Mesodermal cell (in vitro differentiated cells): Measurements from ENCODE around the gene PIAS4.

Experiments used
- H3K27ac ChIP-seq: 2 replicates; pipeline ENCODE4 v1.7.0; 2013; ENCODE audit warnings: mild to moderate bottlenecking, low read depth, low read length, moderate library complexity; ENCODE audit not compliant: severe bottlenecking
- H3K36me3 ChIP-seq: 2 replicates; pipeline ENCODE4 v1.7.1; 2013; ENCODE audit warnings: mild to moderate bottlenecking, low read length, moderate library complexity; ENCODE audit not compliant: control insufficient read depth, insufficient read depth
- H3K4me1 ChIP-seq: one replicate; pipeline ENCODE4 v1.7.1; 2013; ENCODE audit warnings: mild to moderate bottlenecking, low read length; ENCODE audit not compliant: insufficient read depth, control insufficient read depth, poor library complexity, severe bottlenecking
- H3K4me3 ChIP-seq: 2 replicates; pipeline ENCODE4 v1.7.0; 2013; ENCODE audit warnings: low read length, control low read depth, mild to moderate bottlenecking; ENCODE audit not compliant: insufficient read depth, poor library complexity, severe bottlenecking; ENCODE audit errors: extremely low read depth
- H3K9me3 ChIP-seq: 2 replicates; pipeline ENCODE4 v1.7.1; 2013; ENCODE audit warnings: mild to moderate bottlenecking, low read length, moderate library complexity; ENCODE audit not compliant: control insufficient read depth
- WGBS, 2 experiments: methylation state at CpG; one replicate each; pipeline ENCODE4 v1.1.5; 2013; ENCODE audit warnings: missing lambda C conversion rate in 2 of 2; ENCODE audit not compliant: insufficient coverage in 2 of 2; 5-methylcytosine and 5-hydroxymethylcytosine counted together

Gene PIAS4

DNA sequence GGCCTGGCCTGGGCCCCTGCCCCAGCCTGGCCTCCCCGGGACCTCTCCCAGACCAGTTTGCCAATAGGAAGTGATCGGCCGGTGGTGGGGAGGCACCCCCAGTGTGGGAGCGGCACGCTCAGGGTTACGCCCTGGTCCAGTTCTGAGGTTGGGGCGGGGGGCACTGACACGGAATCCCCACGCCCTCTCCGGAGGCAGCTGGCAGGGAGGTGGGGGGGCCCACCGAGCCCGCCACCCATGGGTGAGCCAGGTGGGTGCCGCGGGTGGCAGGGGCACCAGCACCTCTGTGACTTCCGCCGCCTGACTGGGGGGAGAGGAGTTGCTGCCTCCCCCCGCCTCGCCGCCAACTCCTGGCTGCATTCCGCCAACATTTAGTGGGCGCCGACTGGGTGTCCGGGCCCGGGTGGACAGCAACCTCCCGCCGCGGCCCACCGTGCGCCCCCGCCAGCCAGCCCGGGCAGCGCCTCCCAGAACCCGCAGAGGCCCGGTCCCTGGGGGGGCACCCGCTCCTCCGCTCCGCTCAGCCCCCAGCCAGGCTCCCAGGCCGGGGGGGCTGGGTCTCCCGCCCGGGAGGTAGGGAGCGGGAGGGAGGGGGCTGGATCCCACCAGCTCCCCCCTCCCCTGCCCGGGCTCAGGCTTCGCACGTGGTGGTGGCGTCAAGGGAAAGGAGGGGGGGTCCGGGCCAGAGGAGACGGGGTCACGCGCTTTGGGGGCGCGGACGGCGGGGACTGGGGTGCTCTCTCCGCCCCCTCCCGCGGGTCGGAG, 57.1 kb downstream of the PIAS4 start:
- Histone ChIP-seq H3K9me3 (no peaks in the 10 kb centered on the region), H3K36me3 (peaks cover 11% of the 10 kb centered on the region), H3K4me3 (peak overlapping the region; percentile 78), H3K4me1 (peaks cover 15% of the 10 kb centered on the region), H3K27ac (peak overlapping the region; percentile 53)
- WGBS, 2 experiments = 0% methylated on average over 30 to 37 of the region's 57 CpGs

DNA sequence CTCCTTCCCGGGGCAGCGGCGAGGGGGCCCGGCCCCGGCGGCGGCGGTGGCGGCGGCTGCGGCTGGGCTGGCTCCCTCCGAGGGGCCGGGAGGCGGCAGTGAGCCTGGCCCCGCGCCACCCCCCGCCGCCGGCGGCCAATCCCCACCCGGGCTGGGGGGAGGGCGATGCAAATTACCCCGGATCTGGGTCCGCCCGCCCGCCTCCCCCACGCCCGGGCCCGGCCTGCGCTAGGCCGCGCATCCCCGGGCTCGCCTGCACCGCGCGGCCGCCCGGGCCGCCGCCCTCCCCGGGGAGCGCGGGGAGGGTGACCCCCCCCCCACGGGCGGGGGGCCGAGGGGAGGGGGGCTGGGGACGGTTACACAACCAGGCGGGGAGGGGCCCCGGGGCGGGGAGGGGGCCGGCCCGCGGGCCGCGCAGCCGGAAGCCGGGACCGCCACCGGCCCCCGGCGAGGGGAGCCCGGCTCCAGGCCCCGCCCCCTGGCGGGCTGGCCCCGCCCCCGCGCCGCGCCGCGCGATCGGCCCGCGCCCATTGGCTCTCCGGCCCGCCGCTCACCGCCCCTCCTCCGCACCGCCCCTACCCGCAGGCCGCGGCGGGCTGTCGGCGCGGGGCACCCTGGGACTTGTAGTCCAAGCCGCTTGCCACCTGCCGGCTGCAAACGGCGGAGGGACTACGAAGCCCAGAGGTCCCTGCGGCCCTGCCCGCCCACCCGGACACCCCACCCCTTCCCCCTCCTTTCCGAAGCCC, 58.1 kb downstream of the PIAS4 start:
- Histone ChIP-seq H3K4me1 (peaks cover 10% of the 10 kb centered on the region), H3K9me3 (no peaks in the 10 kb centered on the region), H3K36me3 (peaks cover 11% of the 10 kb centered on the region), H3K27ac (no peak overlapping the region), H3K4me3 (peak overlapping the region; percentile 84)
- WGBS, 2 experiments = 0% methylated on average over 35 to 45 of the region's 98 CpGs

DNA sequence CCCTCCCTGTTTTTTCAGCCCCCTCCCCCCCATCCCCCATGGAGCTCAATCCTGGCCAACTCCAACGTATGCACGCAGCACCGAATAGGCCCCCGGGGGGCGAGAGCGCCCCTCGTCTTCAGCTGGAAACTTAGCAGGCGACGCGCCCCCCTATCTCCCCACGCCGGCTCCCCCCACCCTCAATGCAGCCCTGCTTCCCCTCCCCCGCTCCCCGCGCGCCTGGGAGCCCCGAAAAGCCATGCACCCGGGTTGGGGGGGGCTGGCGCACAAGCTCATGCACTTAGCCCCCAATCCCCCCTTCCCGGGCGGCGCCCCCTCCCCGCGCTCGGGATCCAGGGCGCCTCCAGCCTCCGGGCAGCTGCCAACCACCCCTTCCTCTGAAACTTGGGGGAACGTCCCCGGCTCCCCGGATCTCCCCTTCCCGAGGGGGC, 58.7 kb downstream of the PIAS4 start:
- H3K9me3 ChIP-seq = no peaks in the 10 kb centered on the region
- H3K4me1 ChIP-seq = peaks cover 10% of the 10 kb centered on the region
- H3K27ac ChIP-seq = peak overlapping the region; percentile 36
- peak overlapping the region; percentile 84 for H3K4me3 ChIP-seq
- 0 to 3% methylated on average over 3 to 5 of the region's 31 CpGs for WGBS, 2 experiments
- H3K36me3 ChIP-seq = peaks cover 11% of the 10 kb centered on the region

DNA sequence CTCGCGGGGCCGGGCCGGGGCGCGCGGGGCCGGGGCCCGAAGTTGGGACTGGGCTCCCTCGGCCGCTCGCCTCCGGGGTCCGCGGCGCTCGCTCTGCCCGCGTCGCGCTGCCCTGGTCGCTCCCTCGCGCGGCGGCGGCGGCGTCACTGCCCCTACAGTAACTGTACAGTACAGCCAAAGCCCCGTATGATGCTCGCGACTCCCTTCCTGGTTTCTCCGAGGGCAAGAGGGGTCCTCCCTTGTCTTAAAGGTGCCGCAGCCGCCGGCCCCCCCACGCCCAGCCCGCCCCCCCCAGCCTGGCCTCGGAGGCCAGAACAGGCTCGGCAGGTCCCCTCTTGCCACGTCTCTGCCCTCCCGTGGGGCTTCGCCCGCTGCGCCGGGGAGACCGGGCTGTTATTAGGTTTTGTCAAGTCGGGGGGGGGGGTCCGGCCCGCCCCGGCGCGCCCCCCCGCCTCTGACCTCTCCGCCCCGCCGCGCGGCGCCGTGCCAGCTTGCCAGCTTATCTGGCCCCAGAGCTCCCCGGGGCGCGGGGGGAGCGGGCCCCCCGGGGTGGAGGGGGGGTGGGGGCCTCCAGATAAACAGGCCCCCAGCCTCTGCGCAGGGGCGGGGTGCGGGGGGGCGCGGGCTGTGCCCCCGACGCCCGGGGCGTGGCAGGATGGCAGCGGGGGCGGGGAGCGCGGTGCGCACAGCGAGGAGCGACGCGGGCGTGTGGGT, 59.3 kb downstream of the PIAS4 start, which contains the start of gene ZBTB7A:
TSS of gene ZBTB7A (minus strand) at position 218 of the 714 bp plus-strand sequence. CDS start 11,667 bp downstream, outside the sequence.
- Histone ChIP-seq H3K4me1 (peaks cover 10% of the 10 kb centered on the region), H3K4me3 (peak within 1 kb of the TSS; percentile 84), H3K27ac (peak within 1 kb of the TSS; percentile 36), H3K36me3 (peaks cover 11% of the 10 kb centered on the region), H3K9me3 (no peaks in the 10 kb centered on the region)
- 0% methylated on average over 21 to 45 of the region's 85 CpGs for WGBS, 2 experiments

DNA sequence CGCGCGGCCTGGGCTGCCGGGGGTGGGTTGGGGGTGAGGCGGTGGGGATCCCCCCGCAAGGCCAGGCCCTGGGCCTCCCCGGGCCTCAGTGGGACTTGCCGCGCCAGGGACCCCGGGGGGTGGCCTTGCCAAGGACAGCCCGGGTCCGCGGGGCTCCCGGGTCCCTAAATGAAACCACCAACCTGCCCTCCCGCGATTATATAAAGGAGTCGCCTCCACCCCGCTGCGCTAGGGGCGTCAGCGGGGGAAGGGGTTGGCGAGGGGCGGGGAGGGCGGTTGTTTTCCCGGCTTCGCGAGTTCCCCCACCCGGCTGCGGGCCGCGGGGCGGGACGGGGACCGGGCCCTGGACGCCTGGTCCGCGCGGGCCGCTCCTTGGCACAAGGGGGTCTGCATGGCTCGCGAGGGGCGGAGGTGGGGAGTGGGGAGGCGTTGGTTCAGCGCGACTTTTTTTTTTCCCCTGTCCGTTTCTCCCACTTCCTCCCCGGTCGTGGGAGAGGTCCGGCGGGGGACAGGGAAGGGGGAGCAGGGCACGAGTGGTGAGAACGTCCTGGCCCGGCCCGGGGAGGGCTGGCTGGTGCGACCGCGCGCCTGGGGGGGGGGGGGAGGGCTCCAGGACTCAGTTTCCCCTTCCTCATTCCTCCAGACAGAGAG, 60.0 kb downstream of the PIAS4 start:
- no peak overlapping the region for H3K27ac ChIP-seq
- H3K9me3 ChIP-seq = no peaks in the 10 kb centered on the region
- H3K4me1 ChIP-seq = peaks cover 7% of the 10 kb centered on the region
- H3K4me3 ChIP-seq = peak overlapping the region; percentile 84
- WGBS, 2 experiments = 0 to 3% methylated on average over 25 of the region's 58 CpGs
- peaks cover 8% of the 10 kb centered on the region for H3K36me3 ChIP-seq

DNA sequence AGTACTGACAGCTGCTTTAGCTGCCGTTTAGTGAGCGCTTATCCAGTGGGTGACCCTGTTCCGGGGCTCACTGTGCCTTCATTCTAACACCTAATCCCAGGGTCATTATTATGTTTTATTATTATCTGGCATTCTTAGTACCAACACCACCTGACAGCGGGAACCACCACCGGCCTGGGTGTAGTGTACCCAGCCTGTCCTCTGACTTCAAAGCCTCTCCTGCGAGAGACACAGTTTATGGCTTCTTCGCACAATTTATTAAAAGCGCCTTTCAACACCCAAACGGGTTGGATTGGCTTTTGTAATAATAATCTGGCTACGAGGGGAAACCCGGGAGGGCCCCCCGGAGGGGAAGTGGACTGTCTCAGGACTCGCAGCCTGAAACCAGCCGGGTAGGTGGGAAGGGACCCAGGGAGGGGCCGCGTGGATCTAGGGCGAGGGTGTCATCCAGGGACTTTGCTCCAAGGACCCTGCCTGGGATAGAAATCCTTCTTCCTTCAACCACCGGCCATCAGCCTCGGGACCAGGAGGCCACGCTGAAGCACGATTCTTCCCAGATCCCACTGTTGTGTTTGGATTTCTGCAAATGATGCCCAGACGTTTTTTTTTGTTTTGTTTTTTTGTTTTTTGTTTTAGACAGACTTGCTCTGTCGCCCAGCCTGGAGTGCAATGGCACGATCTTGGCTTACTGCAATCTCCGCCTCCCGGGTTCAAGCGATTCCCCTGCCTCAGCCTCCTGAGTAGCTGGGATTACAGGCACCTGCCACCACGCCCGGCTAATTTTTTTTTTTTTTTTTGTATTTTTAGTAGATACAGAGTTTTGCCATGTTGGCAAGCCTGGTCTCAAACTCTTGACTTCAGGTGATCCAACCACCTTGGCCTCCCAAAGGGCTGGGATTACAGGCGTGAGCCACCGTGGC, 60.8 kb downstream of the PIAS4 start:
- WGBS, 2 experiments = 35 to 38% methylated on average over 11 to 23 of the region's 31 CpGs
- no peak overlapping the region for H3K27ac ChIP-seq
- peaks cover under 1% of the 10 kb centered on the region for H3K36me3 ChIP-seq
- no peak overlapping the region for H3K4me3 ChIP-seq
- H3K4me1 ChIP-seq = peaks cover 6% of the 10 kb centered on the region
- no peaks in the 10 kb centered on the region for H3K9me3 ChIP-seq

DNA sequence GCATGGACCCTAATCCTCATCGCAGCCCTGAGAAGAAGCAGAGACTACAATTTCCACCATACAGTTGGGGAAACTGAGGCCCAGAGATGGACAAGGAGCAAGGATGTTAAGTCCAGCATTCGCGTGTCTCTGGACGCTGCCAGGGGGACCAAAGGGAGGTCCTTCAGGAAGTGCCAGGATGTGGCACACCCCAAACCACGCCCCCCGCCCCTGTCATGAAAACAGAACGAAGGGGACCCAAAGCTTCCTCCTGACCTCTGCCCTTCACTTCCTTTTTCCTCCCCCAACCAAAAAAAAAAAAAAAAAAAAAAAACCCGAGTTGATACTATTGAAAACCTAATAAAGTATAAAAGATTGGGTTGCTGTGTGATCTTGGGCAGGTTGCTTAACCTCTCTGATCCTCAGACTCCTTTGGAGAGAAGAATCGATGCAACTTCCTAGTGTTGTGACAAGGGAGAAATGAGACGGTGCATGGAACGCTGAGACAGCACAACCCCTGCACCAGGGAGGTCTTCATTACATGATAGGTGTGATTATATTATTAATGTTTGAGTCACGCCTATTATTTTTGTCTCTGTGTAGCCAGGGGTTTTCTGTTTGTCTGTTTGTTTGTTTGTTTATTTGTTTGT, 61.9 kb downstream of the PIAS4 start:
- WGBS, 2 experiments = 66 to 67% methylated on average over 7 to 8 of the region's 12 CpGs
- H3K36me3 ChIP-seq = no peaks in the 10 kb centered on the region
- H3K9me3 ChIP-seq = no peaks in the 10 kb centered on the region
- H3K4me3 ChIP-seq = no peak overlapping the region
- H3K4me1 ChIP-seq = peaks cover 6% of the 10 kb centered on the region
- no peak overlapping the region for H3K27ac ChIP-seq

DNA sequence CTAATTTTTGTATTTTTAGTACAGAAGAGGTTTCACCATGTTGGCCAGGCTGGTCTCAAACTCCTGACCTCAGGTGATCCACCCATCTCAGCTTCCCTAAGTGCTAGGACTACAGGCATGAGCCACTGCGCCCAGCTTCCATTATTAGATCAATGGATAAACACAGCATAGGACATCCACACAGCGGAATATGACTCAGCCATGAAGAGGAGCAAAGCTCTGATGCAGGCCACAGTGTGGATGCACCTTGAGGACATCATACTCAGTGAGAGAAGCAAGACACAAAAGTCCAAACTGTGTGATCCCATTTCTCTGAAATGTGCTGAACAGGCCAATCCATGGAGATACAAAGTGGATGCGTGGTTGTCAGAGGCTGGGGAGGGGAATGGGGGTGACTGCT, 64.1 kb downstream of the PIAS4 start:
- no peaks in the 10 kb centered on the region for H3K9me3 ChIP-seq
- no peak overlapping the region for H3K4me3 ChIP-seq
- no peaks in the 10 kb centered on the region for H3K36me3 ChIP-seq
- peaks cover 6% of the 10 kb centered on the region for H3K4me1 ChIP-seq
- no peak overlapping the region for H3K27ac ChIP-seq
- WGBS, 2 experiments = 100% methylated on average over 2 to 3 of the region's 3 CpGs

DNA sequence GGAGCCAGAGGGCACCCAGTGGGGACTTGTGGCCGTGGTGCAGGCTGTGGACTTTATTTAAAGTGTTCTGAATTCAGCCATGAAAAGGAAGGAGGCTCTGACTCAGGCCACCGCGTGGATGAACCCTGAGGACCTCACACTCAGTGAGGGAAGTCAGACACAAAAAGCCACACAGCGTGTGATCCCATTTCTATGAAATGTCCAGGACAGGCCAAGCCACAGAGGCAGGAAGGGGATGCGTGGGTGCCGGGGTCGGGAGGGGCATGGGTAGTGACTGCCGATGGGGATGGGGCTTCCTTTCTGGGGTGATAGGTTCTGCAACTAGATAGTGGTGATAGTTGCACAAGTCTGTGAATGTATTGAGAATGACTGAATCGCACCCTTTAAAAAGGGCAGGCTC, 67.8 kb downstream of the PIAS4 start:
- Histone ChIP-seq H3K4me3 (no peak overlapping the region), H3K9me3 (no peaks in the 10 kb centered on the region), H3K36me3 (no peaks in the 10 kb centered on the region), H3K4me1 (peaks cover 4% of the 10 kb centered on the region), H3K27ac (no peak overlapping the region)
- WGBS, 2 experiments = 89 to 91% methylated on average over 9 of the region's 9 CpGs
